ENCODE results near the gene ATP5F1D. TPM values are rescaled to one million over a fixed set of nuclear protein-coding genes. Genes with fewer than 3 reads are reported as not detected.

ATP5F1D gene
- total and polyA plus RNA-seq, 12 donors = 491 to 2,879 (median 562) TPM

- intact Hi-C loops (cut with DNase I) = loop anchor here in 6 of 10 donors (5.0 to 10.0 kb wide), 5 partner anchors 71 to 114 kb away; a partner anchor contains a TSS
- ATAC-seq (no peak), DNase-seq (no peak)
- Histone ChIP-seq H3K4me1 (peaks cover 0 to 21% (median 9%) of the 10 kb centered on the region in 9 donors), H3K36me3 (peaks cover 0 to 16% (median 8%) of the 10 kb centered on the region in 9 donors), H3K27me3 (peaks cover 18 to 52% (median 50%) of the 10 kb centered on the region in 7 donors), H3K4me3 (no peak overlapping the region), H3K27ac (no peak overlapping the region), H3K9me3 (no peaks in the 10 kb centered on the region)
- TF ChIP-seq CTCF (IDR thresholded peaks at IDR 0.05) = no peak
- WGBS, 2 donors = 56 to 58% methylated on average over 29 of the region's 29 CpGs
Measured at GRCh38 chr19:1283207-1283916, 41.8 kb downstream of the ATP5F1D start.

- DNase-seq (no peak), ATAC-seq (no peak)
- no peak for TF ChIP-seq CTCF (IDR thresholded peaks at IDR 0.05)
- 80 to 85% methylated on average over 12 of the region's 12 CpGs for WGBS, 2 donors
- no peak overlapping the region for H3K27ac ChIP-seq
- no peaks in the 10 kb centered on the region for H3K9me3 ChIP-seq
- no peak overlapping the region for H3K4me3 ChIP-seq
- H3K4me1 ChIP-seq = peaks cover 0 to 21% (median 9%) of the 10 kb centered on the region in 9 donors
- intact Hi-C loops (cut with DNase I) = loop anchor here in 6 of 10 donors (5.0 to 10.0 kb wide), 5 partner anchors 71 to 113 kb away; a partner anchor contains a TSS
- peaks cover 22 to 58% (median 55%) of the 10 kb centered on the region in 7 donors for H3K27me3 ChIP-seq
- H3K36me3 ChIP-seq = peaks cover 0 to 12% (median 5%) of the 10 kb centered on the region in 9 donors
Measured at GRCh38 chr19:1283917-1284292, 42.4 kb downstream of the ATP5F1D start.

- WGBS, 2 donors = 77 to 79% methylated on average over 20 of the region's 20 CpGs
Measured at GRCh38 chr19:1284293-1284978, 42.9 kb downstream of the ATP5F1D start.

More at GRCh38 chr19:1284293-1284978, 42.9 kb downstream of the ATP5F1D start:
- intact Hi-C loops (cut with DNase I) = loop anchor here in 6 of 10 donors (5.0 to 10.0 kb wide), 5 partner anchors 70 to 113 kb away; a partner anchor contains a TSS
- Histone ChIP-seq H3K36me3 (peaks cover 0 to 6% (median 0%) of the 10 kb centered on the region in 9 donors), H3K27me3 (peaks cover 22 to 63% (median 60%) of the 10 kb centered on the region in 7 donors), H3K27ac (no peak overlapping the region), H3K9me3 (no peaks in the 10 kb centered on the region), H3K4me1 (peaks cover 0 to 21% (median 8%) of the 10 kb centered on the region in 9 donors), H3K4me3 (no peak overlapping the region)
- DNase-seq = no peak
- no peak for TF ChIP-seq CTCF (IDR thresholded peaks at IDR 0.05)
- ATAC-seq = no peak
